HG02798 (cell line): ENCODE measurements around the gene HRH1.
"Not testable (repeated sequence)": the region's sequence is repeated elsewhere in the genome, so short reads cannot be mapped to it uniquely, and the experiment has no call there.

Source experiments
- ATAC-seq: cut with Tn5 transposase; IDR thresholded peaks from one replicate; pipeline ENCODE4 v1.9.1; 2021; ENCODE audit warnings: mild to moderate bottlenecking; ENCODE audit not compliant: unreplicated experiment, poor library complexity

HRH1 gene

DNA sequence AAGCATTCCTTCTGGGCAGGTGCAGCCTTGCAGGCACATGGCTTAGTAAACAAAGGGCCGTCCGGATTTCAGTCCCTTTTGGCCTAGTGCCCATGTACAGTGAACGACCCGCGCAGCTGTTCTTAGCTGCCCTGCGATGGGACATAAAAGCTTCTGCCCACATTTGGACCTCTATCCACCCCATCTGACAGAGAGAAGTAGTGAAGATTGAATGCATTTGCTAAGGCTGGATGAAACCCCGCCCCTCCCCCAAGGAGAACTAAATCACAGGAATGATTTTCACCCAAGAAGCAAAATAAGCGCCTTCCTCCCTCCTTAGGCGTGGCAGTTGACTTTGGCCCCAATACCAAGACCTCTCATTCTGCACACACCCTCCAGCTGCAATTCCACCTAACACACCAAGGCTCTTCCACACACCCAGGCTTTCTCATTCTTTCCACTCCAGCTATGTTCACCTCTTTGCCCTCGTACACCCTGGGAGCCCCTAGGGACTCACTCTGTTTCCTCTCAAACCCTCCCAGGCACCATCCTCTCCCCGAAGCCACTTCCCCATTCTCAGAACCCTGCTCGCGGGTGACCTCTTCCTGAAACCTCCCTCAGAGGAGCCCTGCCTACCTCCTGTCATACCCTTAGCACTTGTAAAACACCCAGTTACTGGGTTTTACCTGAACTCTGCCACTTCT is 14.1 kb upstream of the HRH1 start:
- peak; percentile 92 for ATAC-seq

GRCh38 chr3:11140713-11141104 is 13.6 kb upstream of the HRH1 start:
- ATAC-seq = no peak

DNA sequence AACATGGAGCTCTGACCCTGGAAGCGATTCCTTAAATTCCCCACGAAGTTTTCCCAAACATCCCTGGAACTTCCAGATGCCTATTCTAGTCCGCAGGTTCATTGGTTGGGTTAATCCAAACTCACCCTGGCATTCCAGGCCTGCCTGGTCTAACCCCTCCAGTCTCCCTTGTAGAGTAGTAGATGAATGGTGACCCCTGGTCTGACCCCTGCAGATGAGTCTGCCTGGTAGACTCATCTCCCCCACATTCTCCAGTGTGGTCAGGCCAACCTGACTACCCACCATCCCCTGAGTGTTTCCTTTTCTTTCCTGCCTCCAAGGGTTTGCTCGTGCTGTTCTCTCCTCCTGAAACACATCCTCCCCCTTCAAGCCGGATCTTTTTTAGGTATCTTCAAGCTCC is 10.8 kb upstream of the HRH1 start:
- ATAC-seq = no peak

GRCh38 chr3:11144996-11145395 is 9.3 kb upstream of the HRH1 start:
- no peak for ATAC-seq

DNA sequence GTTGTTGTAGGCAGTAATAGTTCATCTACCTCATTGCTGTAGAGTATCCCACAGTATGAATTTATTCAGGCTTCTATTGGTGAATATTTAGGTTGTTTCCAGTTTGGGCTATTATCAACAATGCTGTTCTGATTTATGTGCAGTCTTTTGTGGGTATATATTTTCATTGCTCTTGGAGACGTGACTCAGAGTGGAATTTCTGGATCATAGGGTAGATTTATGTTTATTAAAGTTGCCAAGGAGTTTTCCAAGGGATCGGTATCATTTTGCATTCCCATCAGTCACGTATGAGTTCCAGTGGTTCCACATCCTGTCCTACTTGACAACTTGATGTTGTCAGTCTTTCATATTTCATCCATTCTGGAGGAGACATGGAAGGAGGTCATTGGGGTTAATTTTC is 8.4 kb upstream of the HRH1 start:
- ATAC-seq = no peak

DNA sequence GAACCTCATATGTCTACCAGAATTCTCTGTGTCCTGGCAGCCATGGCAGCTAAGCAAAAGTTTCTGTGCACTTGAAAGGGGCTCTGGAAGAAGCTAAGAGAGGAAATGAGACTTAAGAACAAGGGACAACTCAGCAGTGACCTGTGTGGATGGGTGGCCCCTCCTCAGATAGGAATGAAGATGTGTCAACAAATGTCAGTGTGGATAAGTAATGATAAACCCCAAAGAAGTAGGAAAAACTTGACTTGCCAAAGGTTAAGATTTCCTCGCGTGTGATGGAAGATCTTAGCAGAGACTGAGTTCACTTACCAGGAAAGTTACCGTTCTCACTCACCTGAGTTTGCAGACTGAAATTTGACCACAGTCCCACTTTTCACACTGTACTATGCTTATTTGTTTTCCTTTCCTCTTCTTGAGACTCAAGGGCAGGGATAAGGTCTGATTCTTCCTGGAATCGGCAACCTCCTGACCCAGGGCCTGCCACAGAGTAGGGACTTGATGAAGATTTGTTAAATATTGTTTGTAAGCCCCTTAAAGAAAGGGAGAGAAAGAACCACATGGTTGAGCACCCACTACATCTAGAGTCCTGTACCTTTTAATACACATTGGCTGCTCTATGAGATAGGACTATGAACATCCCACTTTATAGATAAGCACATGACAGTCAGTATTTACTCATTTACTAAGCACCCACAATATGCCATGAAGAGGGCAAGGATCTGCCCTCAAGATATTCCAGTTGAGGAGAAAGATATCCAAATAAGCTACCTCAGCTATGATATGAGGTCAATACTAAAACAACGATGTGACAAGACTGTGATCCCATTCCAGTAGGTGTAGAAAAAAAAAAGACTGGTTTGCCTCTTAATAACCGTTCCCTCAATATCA is 7.3 kb upstream of the HRH1 start:
- no peak for ATAC-seq

- ATAC-seq = no peak
Observed at GRCh38 chr3:11150256-11150655, 4.0 kb upstream of the HRH1 start.

DNA sequence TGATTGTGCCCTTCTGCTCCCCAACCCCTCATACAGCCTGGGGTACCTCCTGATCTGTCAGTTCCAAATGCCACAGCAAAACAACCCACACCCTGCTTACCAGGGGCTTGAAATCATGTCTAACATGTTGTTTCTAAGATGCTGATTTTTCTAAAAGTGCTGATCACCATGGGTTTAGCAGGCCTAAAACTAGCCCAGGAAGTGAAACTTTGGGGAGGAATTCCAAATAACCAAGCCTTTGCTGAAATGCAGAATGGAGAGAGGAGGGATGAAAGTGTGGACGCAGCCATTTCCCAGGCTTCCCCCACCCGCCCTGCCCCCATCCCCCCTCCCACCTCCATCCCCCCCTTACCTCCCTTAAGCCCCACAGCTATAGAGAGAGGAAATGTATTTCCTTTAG is 2.0 kb upstream of the HRH1 start:
- no peak for ATAC-seq

GRCh38 chr3:11154953-11155325 is 646 bp downstream of the HRH1 start:
- no peak for ATAC-seq

DNA sequence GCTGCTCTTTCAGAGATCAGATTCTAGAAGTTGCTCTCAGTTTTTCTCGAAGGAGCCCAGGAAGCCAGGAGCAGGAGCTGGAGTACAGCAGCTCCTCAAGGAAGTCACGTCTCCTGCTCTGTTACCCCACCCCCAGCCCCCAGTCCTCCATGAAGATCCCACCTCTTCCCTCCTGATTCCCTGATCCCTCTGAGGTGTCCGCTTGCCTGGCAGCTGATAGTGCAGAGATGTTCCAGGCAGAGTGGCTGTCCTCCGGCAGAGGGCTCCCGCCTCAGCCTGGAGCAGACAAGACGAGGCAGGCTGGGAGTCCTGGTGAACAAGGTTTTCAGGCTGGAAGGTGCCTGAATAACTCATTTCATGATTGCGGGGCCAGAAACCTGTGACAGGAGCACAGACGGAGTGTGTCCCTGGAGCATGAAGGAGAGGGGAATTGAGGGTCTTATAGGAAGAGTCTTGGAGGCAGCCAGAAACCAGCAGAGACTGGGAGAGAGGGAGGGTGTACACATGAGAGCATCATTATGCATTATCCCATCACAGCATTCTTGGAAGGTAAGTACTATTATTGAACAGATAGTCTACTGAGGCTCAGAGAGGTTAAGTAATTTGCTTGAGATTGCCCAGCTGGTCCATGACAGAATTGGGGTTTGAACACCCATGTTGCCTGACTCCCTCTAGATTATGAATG is 1.2 kb downstream of the HRH1 start:
- ATAC-seq = no peak

- ATAC-seq = no peak
Observed at GRCh38 chr3:11156026-11156410, 1.7 kb downstream of the HRH1 start.

DNA sequence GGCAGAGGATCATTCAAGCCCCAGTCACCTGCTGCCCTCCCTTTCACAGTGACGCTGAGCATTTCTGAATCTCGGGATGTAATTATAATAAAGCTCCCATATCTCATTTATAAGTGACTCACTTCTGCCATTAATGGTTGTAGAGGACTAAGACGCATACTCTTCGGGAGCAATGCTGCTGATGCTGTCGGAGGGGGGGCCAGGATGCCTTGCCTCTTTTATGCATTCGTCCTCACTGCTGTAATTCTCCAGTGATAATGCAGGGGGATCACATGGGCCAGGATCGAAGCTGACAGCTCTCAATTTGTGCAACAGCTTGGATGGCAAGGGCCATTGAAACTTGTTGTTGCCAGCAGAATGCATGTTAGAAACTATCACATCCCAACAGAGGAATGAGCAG is 3.1 kb downstream of the HRH1 start:
- ATAC-seq = no peak

- ATAC-seq = no peak
Observed at GRCh38 chr3:11159421-11159904, 5.2 kb downstream of the HRH1 start.

GRCh38 chr3:11161666-11162065 is 7.4 kb downstream of the HRH1 start:
- no peak for ATAC-seq

GRCh38 chr3:11162401-11163345 is 8.4 kb downstream of the HRH1 start:
- ATAC-seq = no peak

DNA sequence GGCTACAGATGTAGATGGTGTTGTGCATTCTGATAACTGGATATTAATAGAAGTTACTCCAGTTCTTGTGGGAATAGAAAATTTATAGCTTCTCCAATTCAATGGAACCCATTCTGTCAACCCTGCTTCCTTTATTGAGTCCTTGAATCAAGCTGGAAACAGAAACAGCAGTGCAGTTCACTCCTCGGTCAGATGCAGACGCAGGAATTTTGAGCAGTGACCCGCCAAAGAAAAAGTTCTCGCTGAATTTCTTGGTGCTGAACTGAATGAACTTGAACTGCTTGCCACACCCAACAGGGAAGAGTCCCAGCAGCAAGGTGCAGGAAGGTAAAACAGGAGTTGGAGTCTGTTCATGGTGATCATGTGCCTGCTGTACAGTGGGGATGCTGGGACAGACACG is 10.3 kb downstream of the HRH1 start:
- no peak for ATAC-seq

GRCh38 chr3:11165476-11165875 is 11.2 kb downstream of the HRH1 start:
- no peak for ATAC-seq

- ATAC-seq = not testable (repeated sequence)
Observed at GRCh38 chr3:11166807-11167400, 12.6 kb downstream of the HRH1 start.

DNA sequence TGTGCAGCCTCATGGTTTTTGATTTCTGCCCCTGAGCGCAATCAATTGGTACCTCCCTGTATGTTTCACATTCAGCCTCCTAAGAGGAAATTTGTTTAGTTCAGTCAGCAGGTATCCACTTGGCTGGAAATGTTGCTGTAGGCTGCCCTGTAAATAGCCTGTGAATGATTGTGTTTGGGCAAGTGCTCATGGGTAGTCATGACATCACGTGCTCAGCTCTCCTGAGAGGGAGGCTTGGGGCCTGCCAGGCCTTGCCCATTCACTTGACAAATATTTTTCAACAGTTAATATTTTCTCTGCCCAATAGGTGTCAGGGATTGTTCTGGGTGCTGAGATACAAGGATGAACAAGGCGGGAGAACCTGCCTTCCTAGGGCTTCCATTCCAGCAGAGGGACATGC is 13.3 kb downstream of the HRH1 start:
- ATAC-seq = no peak

GRCh38 chr3:11168406-11168805 is 14.1 kb downstream of the HRH1 start:
- no peak for ATAC-seq
